Pancreas (tissue), 10 donors: ENCODE results near the gene RNF8. TPM values are rescaled to one million over a fixed set of nuclear protein-coding genes. Genes with fewer than 3 reads are reported as not detected.

ENCODE experiments used
- ATAC-seq, 4 donors: fragments of 200-7000 bp; cut with Tn5 transposase; one replicate each; pipeline versions ENCODE4 v1.8.0 to v1.9.1; 2020; ENCODE audit warnings: mild to moderate bottlenecking in 4 of 4, moderate library complexity in 4 of 4
- DNase-seq, 6 donors: peaks; one replicate each; pipeline ENCODE4 v3.0.0-alpha.2; 2020
- FAIRE-seq: peaks from 2 replicates; lab custom pipeline; 2012; peaks lifted over from hg19 to GRCh38; lab: Jason Lieb, UNC
- H3K27ac ChIP-seq, 4 donors: fragments of 200-600 bp; sonication (generic); 1 replicate in 3 of 4; 2 replicates in 1 of 4; pipeline versions ENCODE4 v1.5.0 to v1.8.0; 2020
- H3K27me3 ChIP-seq, 4 donors: fragments of 200-600 bp; one replicate each; pipeline ENCODE4 v1.8.0; 2021
- H3K36me3 ChIP-seq, 3 donors: fragments of 200-600 bp; sonication (generic) in 1 of 3; one replicate each; pipeline versions ENCODE4 v1.5.0 to v1.8.0; 2020 to 2021
- H3K4me1 ChIP-seq, 3 donors: fragments of 200-600 bp; one replicate each; pipeline ENCODE4 v1.8.0; 2021
- H3K4me3 ChIP-seq, 4 donors: fragments of 200-600 bp; sonication (generic) in 2 of 4; one replicate each; pipeline versions ENCODE4 v1.5.0 to v1.8.0; 2020 to 2021
- H3K9me3 ChIP-seq, 4 donors: fragments of 200-600 bp; one replicate each; pipeline ENCODE4 v1.8.0; 2021
- WGBS, 2 donors: extraction: QIAGEN DNeasy Blood & Tissue Kit; methylation state at CpG; one replicate each; pipeline ENCODE4 v1.1.7; 2013; 5-methylcytosine and 5-hydroxymethylcytosine counted together
- intact Hi-C, 3 donors: fragments of 100-400 bp; cut with DNase I; formaldehyde crosslinking; loops; one replicate each; pipeline versions ENCODE4 v1.11.1 to v1.14.2; 2022
- polyA plus RNA-seq, 2 donors: library from polyadenylated mRNA; stranded (reverse); fragments of 200-250 nt; gene quantifications; one replicate each; pipeline ENCODE4 v1.2.3, GENCODE V29; 2013
- total RNA-seq, 6 donors: library from RNA; stranded (reverse); fragmentation: NEBNext Ultra II Directional in 4 of 6; extraction: Animal tissue kit (Norgen Biotek cat#: 25700) in 4 of 6; gene quantifications; one replicate each; pipeline versions ENCODE4 v1.2.1 to v1.2.4, GENCODE V29; 2021 to 2023
- TF ChIP-seq, protein P1 (sequence below), 4 donors: fragments of 200-600 bp; sonication (generic) in 3 of 4; IDR thresholded peaks; one replicate each; pipeline versions ENCODE4 v1.5.0 to v1.8.0; 2021; ENCODE audit warnings: antibody characterized with exemption in 4 of 4
- donor health status: healthy with polysubstance abuse.
- donor health status: DM: no; HTN: no; CAD: no; lungs with moderate emphysema.
- donor health status: DM: no; HTN: no; CAD: no.
- donor health status: control.
- donor health status: control.
- donor health status: Bipolar disorder and iron deficiency.
- donor health status: DM: yes; HTN: yes; CAD: no.
- donor health status: DM: no; HTN: no; CAD: no.
- donor health status: DM: no; HTN: no; CAD: no.
- donor health status: DM: yes; HTN: yes; CAD: no.

The RNF8 gene
- total and polyA plus RNA-seq, 8 donors: 3.9 to 8.5 (median 5.9) TPM

DNA sequence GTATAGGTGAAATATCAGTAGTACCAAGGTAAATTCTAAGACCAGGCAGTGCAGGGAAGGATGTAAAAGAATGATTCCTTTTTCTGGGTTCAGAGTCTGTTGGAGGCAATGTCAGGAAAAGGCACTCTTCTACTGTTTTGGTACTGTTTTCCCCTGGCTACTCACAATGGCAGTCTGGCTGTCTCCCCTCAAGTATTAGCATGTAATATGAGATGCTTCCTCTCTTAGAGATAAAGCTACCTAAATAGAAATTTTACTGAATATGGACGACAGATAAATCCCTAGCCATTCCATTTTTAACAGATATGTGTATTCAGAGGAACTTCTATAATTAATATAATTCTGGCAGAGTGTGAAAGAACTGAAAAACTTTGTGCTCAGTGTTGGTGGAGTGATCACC, 3.5 kb downstream of the RNF8 start:
- no peak overlapping the region for H3K4me3 ChIP-seq
- H3K27me3 ChIP-seq: no peaks in the 10 kb centered on the region
- 24 to 29% methylated on average over 1 of the region's 1 CpG for WGBS, 2 donors
- no peaks in the 10 kb centered on the region for H3K36me3 ChIP-seq
- intact Hi-C loops: no loop called here
- no peak for ATAC-seq
- no peaks in the 10 kb centered on the region for H3K9me3 ChIP-seq
- FAIRE-seq: no peak
- TF ChIP-seq, protein P1, sequence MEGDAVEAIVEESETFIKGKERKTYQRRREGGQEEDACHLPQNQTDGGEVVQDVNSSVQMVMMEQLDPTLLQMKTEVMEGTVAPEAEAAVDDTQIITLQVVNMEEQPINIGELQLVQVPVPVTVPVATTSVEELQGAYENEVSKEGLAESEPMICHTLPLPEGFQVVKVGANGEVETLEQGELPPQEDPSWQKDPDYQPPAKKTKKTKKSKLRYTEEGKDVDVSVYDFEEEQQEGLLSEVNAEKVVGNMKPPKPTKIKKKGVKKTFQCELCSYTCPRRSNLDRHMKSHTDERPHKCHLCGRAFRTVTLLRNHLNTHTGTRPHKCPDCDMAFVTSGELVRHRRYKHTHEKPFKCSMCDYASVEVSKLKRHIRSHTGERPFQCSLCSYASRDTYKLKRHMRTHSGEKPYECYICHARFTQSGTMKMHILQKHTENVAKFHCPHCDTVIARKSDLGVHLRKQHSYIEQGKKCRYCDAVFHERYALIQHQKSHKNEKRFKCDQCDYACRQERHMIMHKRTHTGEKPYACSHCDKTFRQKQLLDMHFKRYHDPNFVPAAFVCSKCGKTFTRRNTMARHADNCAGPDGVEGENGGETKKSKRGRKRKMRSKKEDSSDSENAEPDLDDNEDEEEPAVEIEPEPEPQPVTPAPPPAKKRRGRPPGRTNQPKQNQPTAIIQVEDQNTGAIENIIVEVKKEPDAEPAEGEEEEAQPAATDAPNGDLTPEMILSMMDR (IDR thresholded peaks at IDR 0.05): no peak
- peaks cover 0 to 3% (median 0%) of the 10 kb centered on the region in 3 donors for H3K4me1 ChIP-seq
- H3K27ac ChIP-seq: no peak overlapping the region
- no peak for DNase-seq

DNA sequence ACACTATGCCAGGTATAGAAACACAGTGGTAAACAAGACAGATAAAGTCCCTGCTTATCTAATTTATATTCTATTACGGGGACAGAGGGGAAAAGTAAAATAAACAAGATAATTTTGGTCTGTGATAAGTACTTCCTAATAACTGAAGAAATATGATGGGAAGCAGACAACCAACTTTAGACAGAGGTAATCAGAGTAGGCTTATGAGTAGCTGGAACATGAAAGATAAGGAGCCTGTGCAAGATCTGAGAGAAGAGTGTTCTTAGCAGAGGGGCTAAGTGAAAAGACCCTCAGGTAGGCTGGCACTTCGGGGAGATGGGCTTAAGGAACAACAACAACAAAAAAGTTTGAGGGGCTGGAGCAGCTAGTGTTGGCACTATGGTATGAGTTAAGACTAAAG, 4.1 kb downstream of the RNF8 start:
- intact Hi-C loops: no loop called here
- H3K9me3 ChIP-seq: no peaks in the 10 kb centered on the region
- H3K27me3 ChIP-seq: no peaks in the 10 kb centered on the region
- TF ChIP-seq, protein P1 (IDR thresholded peaks at IDR 0.05): no peak
- H3K36me3 ChIP-seq: no peaks in the 10 kb centered on the region
- FAIRE-seq (no peak), DNase-seq (no peak), ATAC-seq (no peak)
- no peak overlapping the region for H3K27ac ChIP-seq
- WGBS, 2 donors: 61 to 63% methylated on average over 2 of the region's 2 CpGs
- H3K4me1 ChIP-seq: peaks cover 0 to 3% (median 0%) of the 10 kb centered on the region in 3 donors
- H3K4me3 ChIP-seq: no peak overlapping the region

DNA sequence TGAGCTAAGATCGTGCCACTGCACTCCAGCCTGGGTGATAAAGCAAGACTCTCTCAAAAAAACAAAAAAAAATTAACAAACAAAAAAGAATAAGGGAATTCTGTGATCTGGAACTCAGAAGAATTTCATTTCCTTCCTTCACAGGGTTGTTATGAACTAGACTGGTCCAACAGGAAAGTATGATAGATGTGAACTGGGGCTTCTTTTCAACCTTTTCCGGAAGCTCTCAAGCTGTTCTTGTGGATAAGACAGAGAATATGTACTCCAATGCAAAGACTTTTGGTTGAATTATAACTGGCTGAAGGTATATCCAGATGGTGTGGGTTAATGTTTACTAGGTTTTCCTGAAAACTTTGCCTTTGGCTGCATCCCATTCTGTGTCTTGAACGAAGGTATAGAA, 5.3 kb downstream of the RNF8 start:
- Histone ChIP-seq H3K4me1 (peaks cover 0 to 3% (median 0%) of the 10 kb centered on the region in 3 donors), H3K27ac (no peak overlapping the region), H3K4me3 (no peak overlapping the region), H3K27me3 (no peaks in the 10 kb centered on the region), H3K36me3 (no peaks in the 10 kb centered on the region), H3K9me3 (no peaks in the 10 kb centered on the region)
- DNase-seq (no peak), ATAC-seq (no peak), FAIRE-seq (no peak)
- TF ChIP-seq, protein P1 (IDR thresholded peaks at IDR 0.05): no peak
- intact Hi-C loops: no loop called here
- WGBS, 2 donors: 68 to 75% methylated on average over 3 of the region's 3 CpGs

- ATAC-seq: no peak
- Histone ChIP-seq H3K9me3 (no peaks in the 10 kb centered on the region), H3K4me3 (no peak overlapping the region), H3K4me1 (peaks cover 0 to 10% (median 6%) of the 10 kb centered on the region in 3 donors), H3K36me3 (no peaks in the 10 kb centered on the region), H3K27ac (no peak overlapping the region), H3K27me3 (no peaks in the 10 kb centered on the region)
- intact Hi-C loops: no loop called here
- DNase-seq: no peak
- TF ChIP-seq, protein P1 (IDR thresholded peaks at IDR 0.05): no peak
- WGBS, 2 donors: 59 to 71% methylated on average over 2 of the region's 2 CpGs
- no peak for FAIRE-seq
These were observed 8.5 kb downstream of the RNF8 start for GRCh38 chr6:37362101-37362828.

DNA sequence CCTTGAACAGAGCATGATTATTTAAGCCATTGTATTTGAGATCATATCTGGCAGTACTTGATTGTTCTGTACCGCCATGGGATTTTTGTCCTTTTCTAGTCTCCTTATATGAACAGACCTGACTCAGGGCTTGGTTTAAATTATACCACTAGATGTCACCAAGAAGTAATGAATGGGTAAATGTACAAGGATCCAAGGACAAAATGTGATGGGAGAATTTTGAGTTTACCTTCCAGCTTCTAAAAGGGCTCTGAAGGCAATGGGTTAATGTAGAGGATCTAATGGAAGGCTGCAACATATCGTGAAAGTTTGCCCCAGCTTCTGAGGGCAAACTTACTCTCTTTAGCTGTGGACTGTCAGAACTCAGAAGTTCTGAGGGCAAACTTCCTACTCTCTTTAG, 12.0 kb downstream of the RNF8 start:
- H3K27ac ChIP-seq: no peak overlapping the region
- DNase-seq: no peak
- H3K4me3 ChIP-seq: no peak overlapping the region
- ATAC-seq: peak; percentile 46 to 75 (median 68)
- FAIRE-seq: no peak
- TF ChIP-seq, protein P1 (IDR thresholded peaks at IDR 0.05): no peak
- no peaks in the 10 kb centered on the region for H3K27me3 ChIP-seq
- intact Hi-C loops: no loop called here
- WGBS, 2 donors: 19 to 20% methylated on average over 2 of the region's 2 CpGs
- H3K9me3 ChIP-seq: no peaks in the 10 kb centered on the region
- H3K4me1 ChIP-seq: peaks cover 0 to 10% (median 6%) of the 10 kb centered on the region in 3 donors
- peaks cover 0 to 6% (median 0%) of the 10 kb centered on the region in 3 donors for H3K36me3 ChIP-seq
